GM12864 (cell line): Measurements from ENCODE around the gene C9orf78.

Source experiments
- DNase-seq: peaks from one replicate; pipeline ENCODE4 v3.0.0-alpha.2; 2011; ENCODE audit warnings: low read depth
- H3K4me3 ChIP-seq: 2 replicates; pipeline ENCODE4 v1.5.1; 2011; ENCODE audit warnings: mild to moderate bottlenecking, low read depth, low read length, control low read depth
- TF ChIP-seq, protein P1 (sequence below): IDR thresholded peaks from 2 replicates; pipeline ENCODE4 v1.5.1; 2011; ENCODE audit warnings: low read depth, mild to moderate bottlenecking, moderate library complexity, low read length, control low read depth, inconsistent platforms; ENCODE audit errors: missing control alignments

Gene C9orf78

DNA sequence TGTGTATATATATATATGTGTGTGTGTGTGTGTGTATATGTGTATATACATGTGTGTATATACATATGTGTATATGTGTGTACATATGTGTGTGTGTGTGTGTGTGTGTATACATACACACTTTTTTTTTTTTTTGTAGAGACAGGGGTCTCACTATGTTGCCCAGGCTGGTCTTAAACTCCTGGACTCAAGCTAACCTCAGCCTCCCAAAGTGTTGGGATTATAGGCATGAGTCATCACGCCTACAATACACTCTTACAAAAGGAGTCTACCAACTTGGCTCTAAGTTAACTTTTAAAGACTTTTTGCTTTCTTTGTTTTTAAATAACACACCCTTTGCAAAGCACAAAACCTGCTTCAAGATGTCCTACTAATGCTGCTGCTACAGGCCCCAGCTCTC lies 2.1 kb downstream of the C9orf78 start:
- no peak for DNase-seq
- TF ChIP-seq, protein P1, sequence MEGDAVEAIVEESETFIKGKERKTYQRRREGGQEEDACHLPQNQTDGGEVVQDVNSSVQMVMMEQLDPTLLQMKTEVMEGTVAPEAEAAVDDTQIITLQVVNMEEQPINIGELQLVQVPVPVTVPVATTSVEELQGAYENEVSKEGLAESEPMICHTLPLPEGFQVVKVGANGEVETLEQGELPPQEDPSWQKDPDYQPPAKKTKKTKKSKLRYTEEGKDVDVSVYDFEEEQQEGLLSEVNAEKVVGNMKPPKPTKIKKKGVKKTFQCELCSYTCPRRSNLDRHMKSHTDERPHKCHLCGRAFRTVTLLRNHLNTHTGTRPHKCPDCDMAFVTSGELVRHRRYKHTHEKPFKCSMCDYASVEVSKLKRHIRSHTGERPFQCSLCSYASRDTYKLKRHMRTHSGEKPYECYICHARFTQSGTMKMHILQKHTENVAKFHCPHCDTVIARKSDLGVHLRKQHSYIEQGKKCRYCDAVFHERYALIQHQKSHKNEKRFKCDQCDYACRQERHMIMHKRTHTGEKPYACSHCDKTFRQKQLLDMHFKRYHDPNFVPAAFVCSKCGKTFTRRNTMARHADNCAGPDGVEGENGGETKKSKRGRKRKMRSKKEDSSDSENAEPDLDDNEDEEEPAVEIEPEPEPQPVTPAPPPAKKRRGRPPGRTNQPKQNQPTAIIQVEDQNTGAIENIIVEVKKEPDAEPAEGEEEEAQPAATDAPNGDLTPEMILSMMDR = no peak
- no peak overlapping the region for H3K4me3 ChIP-seq

GRCh38 chr9:129828969-129829368 lies 6.1 kb downstream of the C9orf78 start:
- DNase-seq = no peak
- H3K4me3 ChIP-seq = no peak overlapping the region
- TF ChIP-seq, protein P1 = no peak

DNA sequence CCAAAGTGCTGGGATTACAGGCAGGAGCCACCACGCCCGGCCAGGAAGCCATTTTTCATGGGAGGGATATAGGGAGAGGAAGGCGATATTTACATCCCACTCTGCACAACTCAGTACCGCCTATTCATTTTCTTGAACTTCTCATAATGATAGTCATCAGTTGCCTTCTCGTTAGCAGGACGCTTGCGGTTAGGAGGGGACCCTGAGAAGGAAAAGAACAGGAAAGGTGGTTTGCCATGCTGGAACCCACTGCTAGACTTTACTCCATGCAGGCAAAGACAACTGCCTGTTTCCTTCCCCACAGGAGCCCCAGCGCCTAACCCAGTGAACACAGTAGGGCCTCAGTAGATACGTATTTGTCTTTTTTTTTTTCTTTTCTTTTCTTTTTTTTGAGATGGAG lies 7.0 kb downstream of the C9orf78 start:
- TF ChIP-seq, protein P1 = no peak
- H3K4me3 ChIP-seq = no peak overlapping the region
- no peak for DNase-seq

DNA sequence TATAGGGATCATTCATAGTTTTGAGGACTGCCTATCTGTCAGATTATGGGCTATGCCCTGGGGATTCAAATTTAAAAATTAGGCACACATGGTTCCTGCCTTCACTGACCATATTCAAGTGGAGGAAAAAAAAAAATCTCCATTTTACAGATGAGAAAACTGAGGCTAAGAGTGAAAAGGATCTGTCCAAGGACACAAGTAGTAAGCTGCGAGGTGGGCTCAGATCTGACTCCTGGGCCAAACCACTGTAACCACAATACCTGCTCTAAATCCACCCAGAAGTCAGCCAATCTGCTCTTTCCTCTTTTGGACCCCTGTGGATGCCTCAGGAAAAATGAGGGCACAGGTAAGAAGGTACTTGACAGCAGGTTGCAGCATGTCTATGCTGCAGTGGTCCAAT lies 8.3 kb downstream of the C9orf78 start:
- TF ChIP-seq, protein P1 = no peak
- no peak overlapping the region for H3K4me3 ChIP-seq
- DNase-seq = no peak

DNA sequence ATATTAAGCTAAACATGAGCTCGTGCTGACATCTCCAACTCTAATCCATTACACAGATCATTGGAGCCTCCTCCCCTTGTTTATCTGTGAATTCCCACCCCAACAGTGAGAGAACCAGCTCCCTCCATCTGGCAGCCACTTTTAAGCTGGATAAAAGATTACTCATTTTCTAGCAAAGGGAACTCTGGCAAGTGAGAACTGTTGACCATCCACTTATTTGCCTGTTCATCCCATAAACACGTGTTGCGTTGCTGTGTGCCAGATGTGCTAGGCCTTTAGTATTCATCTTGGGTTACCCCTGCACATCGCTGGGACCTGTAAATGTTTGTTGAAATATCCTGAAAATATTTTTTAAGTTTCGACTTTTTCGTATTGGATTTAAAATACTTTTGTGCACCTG lies 8.7 kb downstream of the C9orf78 start:
- H3K4me3 ChIP-seq = no peak overlapping the region
- DNase-seq = no peak
- TF ChIP-seq, protein P1 = no peak

GRCh38 chr9:129823935-129824601 lies 11.0 kb downstream of the C9orf78 start, which contains the start of gene TOR1A:
Gene TOR1A, minus strand, starts transcription at chr9:129824136. Its CDS starts 51 bp downstream, at chr9:129824085.
- TF ChIP-seq, protein P1 = no peak
- DNase-seq = peak; percentile 75
- H3K4me3 ChIP-seq = peak within 1 kb of the TSS; percentile 76

- no peak for DNase-seq
- peak overlapping the region; percentile 76 for H3K4me3 ChIP-seq
- TF ChIP-seq, protein P1 = no peak
These were observed 11.5 kb downstream of the C9orf78 start for GRCh38 chr9:129823542-129823934.
